Spleen (tissue), 7 donors: ENCODE results near the gene TMEM200C.

ENCODE experiments used
- CTCF ChIP-seq, 11 experiments: fragments of 200-600 bp in 7 of 11; fragments of 450-650 bp in 4 of 11; sonication (generic) in 4 of 11; IDR thresholded peaks in 8 of 11; conservative IDR thresholded peaks in 3 of 11; 1 replicate in 7 of 11; 2 replicates in 4 of 11; pipeline versions ENCODE4 v1.4.0 to v1.8.0; 2016 to 2021; ENCODE audit warnings: antibody characterized with exemption in 11 of 11, inconsistent platforms in 4 of 11, mild to moderate bottlenecking in 1 of 11
- POLR2A ChIP-seq, 3 donors: fragments of 450-650 bp; IDR thresholded peaks; one replicate each; pipeline ENCODE4 v1.5.1; 2017; ENCODE audit warnings: antibody characterized with exemption in 3 of 3, mild to moderate bottlenecking in 1 of 3
- donor health status: DM: no; HTN: no; CAD: no; lungs with moderate emphysema.
- donor health status: DM: no; HTN: no; CAD: no.
- donor health status: DM: no; HTN: no; CAD: no.

- TF ChIP-seq POLR2A (IDR thresholded peaks at IDR 0.05) (no peak), CTCF (IDR thresholded peaks at IDR 0.05 in 8 of 11, conservative IDR thresholded peaks at IDR 0.05 in 3 of 11) (no peak)
These were observed 53.8 kb downstream of the TMEM200C start for GRCh38 chr18:5841518-5841917.
